Sigmoid colon (tissue), 4 donors: ENCODE measurements around the gene PLSCR3.

Experiments
- CTCF ChIP-seq, 4 experiments: fragments of 450-650 bp in 3 of 4; fragments of 200-600 bp in 1 of 4; IDR thresholded peaks; one replicate each; pipeline ENCODE4 v1.5.1; 2016 to 2019; ENCODE audit warnings: antibody characterized with exemption in 4 of 4, mild to moderate bottlenecking in 3 of 4, moderate library complexity in 2 of 4
- EP300 ChIP-seq, 4 donors: sonication (generic); formaldehyde crosslinking; IDR thresholded peaks; one replicate each; pipeline ENCODE4 v1.6.1; 2017; ENCODE audit warnings: antibody characterized with exemption in 4 of 4
- POLR2A ChIP-seq, 2 donors: fragments of 450-650 bp; IDR thresholded peaks; one replicate each; pipeline ENCODE4 v1.6.1; 2016; ENCODE audit warnings: antibody characterized with exemption in 2 of 2, mild to moderate bottlenecking in 2 of 2, moderate library complexity in 2 of 2
- POLR2AphosphoS5 ChIP-seq, 4 donors: sonication (generic); formaldehyde crosslinking; IDR thresholded peaks; one replicate each; pipeline ENCODE4 v1.6.1; 2017; ENCODE audit warnings: antibody characterized with exemption in 4 of 4

GRCh38 chr17:7380855-7381683, 13.3 kb downstream of the PLSCR3 start, which contains the start of gene TNK1:
- TF ChIP-seq CTCF (IDR thresholded peaks at IDR 0.05) (no peak), POLR2AphosphoS5 (IDR thresholded peaks at IDR 0.05) (peak in 3 of 4 donors; percentile 48 to 83 (median 53)), POLR2A (IDR thresholded peaks at IDR 0.05) (peak in 1 of 2 donors; percentile 52), EP300 (IDR thresholded peaks at IDR 0.05) (no peak)
